Measurements from ENCODE around the gene KLHDC9. TPM values are rescaled to one million over a fixed set of nuclear protein-coding genes. Genes with fewer than 3 reads are reported as not detected.
A peak's percentile ranks its signal among the peaks of the same experiment; 100 is the strongest.

Gene KLHDC9
- polyA plus RNA-seq, 2 of the 4 experiments (the other 2 are of a cell fraction), result 1.2 to 3.6 TPM

DNA sequence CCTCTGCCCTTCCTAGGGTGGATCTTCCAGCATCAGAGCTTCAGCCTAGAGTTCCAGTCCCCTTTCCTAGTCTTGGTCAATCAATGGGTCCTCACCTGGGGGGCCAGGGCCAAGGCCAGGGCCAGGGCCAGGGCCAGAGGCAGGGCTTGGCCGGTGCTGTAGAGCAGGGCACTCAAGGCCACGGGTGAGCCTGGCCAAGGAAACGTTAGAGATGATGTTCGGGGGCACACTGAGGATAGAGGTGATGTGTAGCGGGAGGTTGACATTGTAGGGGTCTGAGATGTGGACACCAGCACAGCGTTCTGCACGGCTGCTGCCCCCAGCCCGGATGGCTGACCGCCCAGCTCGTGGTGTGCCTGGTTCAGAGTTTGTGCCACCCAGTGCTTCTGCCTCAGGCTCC lies 46.9 kb upstream of the KLHDC9 start:
- 85% methylated on average over 8 of the region's 10 CpGs for WGBS (ENCODE audit: missing lambda C conversion rate)
- ChIA-PET POLR2A (interaction anchor here (0.6 to 0.9 kb wide), 3 partner anchors 21 to 32 kb away, joined by 3 read pairs; partner anchors contain the start of gene F11R), CTCF (interaction anchor here (0.5 to 2.0 kb wide), 7 partner anchors 9 to 67 kb away, joined by 3 to 7 read pairs (median 4); partner anchors contain the start of genes KLHDC9, NIT1 and PFDN2)
- no peak overlapping the region for H3K4me2 ChIP-seq
- no peak overlapping the region for H3K27ac ChIP-seq
- peaks cover 34% of the 10 kb centered on the region for H3K9me3 ChIP-seq
- H3K4me1 ChIP-seq, result no peaks in the 10 kb centered on the region
- no peak overlapping the region for H3K4me3 ChIP-seq
- TF ChIP-seq HOXA7 (CRISPR knock-in tag; IDR thresholded peaks at IDR 0.05) (no peak), MAFK (IDR thresholded peaks at IDR 0.05; ENCODE audit: partially characterized antibody) (no peak), RCOR1 (IDR thresholded peaks at IDR 0.05; ENCODE audit: low read depth, low read length) (no peak), ZSCAN20 (CRISPR knock-in tag; IDR thresholded peaks at IDR 0.05) (no peak), JUN (IDR thresholded peaks at IDR 0.05) (no peak), BHLHE40 (IDR thresholded peaks at IDR 0.05; ENCODE audit: low read depth, low read length) (no peak)
- TF ChIP-seq, protein P1, sequence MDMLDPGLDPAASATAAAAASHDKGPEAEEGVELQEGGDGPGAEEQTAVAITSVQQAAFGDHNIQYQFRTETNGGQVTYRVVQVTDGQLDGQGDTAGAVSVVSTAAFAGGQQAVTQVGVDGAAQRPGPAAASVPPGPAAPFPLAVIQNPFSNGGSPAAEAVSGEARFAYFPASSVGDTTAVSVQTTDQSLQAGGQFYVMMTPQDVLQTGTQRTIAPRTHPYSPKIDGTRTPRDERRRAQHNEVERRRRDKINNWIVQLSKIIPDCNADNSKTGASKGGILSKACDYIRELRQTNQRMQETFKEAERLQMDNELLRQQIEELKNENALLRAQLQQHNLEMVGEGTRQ (IDR thresholded peaks at IDR 0.05), result no peak
- FAIRE-seq (no peak), ATAC-seq (no peak), DNase-seq (ENCODE audit: low read depth in 1 of 2, low spot score in 1 of 2) (no peak)

DNA sequence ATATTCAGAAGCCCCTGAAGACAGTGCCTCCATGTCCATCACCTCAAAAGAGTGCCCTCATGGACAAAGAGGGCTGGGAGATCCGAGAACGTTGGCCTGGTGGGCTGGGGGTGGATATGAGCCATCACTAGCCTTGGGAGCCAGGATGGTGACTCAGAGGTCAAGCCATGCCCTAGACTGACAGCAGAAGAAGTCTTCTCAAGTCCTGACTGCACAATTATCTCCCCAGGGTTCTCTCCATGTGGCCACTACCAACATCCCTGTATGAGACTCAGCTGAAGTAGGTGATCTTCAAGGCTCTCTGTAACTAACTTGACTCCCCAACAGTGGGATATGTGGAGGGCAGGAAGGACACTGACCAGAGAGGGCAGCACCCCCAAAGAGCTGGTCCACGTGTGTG lies 45.3 kb upstream of the KLHDC9 start:
- TF ChIP-seq, protein P2, sequence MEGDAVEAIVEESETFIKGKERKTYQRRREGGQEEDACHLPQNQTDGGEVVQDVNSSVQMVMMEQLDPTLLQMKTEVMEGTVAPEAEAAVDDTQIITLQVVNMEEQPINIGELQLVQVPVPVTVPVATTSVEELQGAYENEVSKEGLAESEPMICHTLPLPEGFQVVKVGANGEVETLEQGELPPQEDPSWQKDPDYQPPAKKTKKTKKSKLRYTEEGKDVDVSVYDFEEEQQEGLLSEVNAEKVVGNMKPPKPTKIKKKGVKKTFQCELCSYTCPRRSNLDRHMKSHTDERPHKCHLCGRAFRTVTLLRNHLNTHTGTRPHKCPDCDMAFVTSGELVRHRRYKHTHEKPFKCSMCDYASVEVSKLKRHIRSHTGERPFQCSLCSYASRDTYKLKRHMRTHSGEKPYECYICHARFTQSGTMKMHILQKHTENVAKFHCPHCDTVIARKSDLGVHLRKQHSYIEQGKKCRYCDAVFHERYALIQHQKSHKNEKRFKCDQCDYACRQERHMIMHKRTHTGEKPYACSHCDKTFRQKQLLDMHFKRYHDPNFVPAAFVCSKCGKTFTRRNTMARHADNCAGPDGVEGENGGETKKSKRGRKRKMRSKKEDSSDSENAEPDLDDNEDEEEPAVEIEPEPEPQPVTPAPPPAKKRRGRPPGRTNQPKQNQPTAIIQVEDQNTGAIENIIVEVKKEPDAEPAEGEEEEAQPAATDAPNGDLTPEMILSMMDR (IDR thresholded peaks at IDR 0.05), result no peak
- TF ChIP-seq RNF2 (IDR thresholded peaks at IDR 0.05; ENCODE audit: borderline replicate concordance, low read depth), result no peak
- CTCF ChIA-PET, result interaction anchor here (0.6 to 1.3 kb wide), 2 partner anchors 40 to 233 kb away, joined by 3 read pairs; no protein-coding TSS in a partner anchor
- DNase-seq (ENCODE audit: low read depth in 1 of 2, low spot score in 1 of 2) (no peak), ATAC-seq (peak; percentile 28 to 30; a peak in 3 of 6 replicates), FAIRE-seq (no peak)
- WGBS (ENCODE audit: missing lambda C conversion rate), result 42% methylated on average over 3 of the region's 3 CpGs
- Histone ChIP-seq H3K4me3 (no peak overlapping the region), H3K4me2 (no peak overlapping the region), H3K4me1 (no peaks in the 10 kb centered on the region), H3K27ac (no peak overlapping the region), H3K9me3 (peaks cover 22% of the 10 kb centered on the region; the same call in 2 of the 3 replicates)
- POLR2A ChIA-PET, result no interaction called here

DNA sequence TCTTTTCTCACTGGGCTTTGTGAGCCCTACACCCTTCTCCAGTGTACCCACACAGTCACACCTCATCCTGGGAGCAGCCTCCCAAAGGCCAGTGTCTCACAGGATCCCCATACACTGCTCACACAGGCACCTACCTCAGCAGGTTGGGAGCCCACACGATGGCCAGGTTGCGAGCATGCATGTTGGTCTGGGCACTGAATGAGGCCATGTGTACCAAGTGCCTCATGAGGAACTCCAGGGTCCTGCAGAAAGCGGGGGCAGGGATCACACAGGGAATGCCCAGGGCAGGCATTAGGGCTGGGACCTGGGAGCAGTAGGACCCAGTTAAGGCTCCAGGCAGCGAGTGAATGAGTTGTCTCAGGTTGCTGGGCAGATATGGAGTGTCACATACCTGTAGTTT lies 43.9 kb upstream of the KLHDC9 start:
- ChIA-PET POLR2A (no interaction called here), CTCF (interaction anchor here (0.9 to 1.7 kb wide), 3 partner anchors 13 to 66 kb away, joined by 3 to 8 read pairs (median 4); no protein-coding TSS in a partner anchor)
- Histone ChIP-seq H3K9me3 (peaks cover 10% of the 10 kb centered on the region; the same call in 2 of the 3 replicates), H3K27ac (no peak overlapping the region), H3K4me2 (no peak overlapping the region), H3K4me1 (no peaks in the 10 kb centered on the region), H3K4me3 (no peak overlapping the region)
- FAIRE-seq (no peak), DNase-seq (ENCODE audit: low read depth in 1 of 2, low spot score in 1 of 2) (no peak), ATAC-seq (no peak; a peak in 1 of 6 replicates)
- TF ChIP-seq, protein P3, sequence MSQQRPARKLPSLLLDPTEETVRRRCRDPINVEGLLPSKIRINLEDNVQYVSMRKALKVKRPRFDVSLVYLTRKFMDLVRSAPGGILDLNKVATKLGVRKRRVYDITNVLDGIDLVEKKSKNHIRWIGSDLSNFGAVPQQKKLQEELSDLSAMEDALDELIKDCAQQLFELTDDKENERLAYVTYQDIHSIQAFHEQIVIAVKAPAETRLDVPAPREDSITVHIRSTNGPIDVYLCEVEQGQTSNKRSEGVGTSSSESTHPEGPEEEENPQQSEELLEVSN (IDR thresholded peaks at IDR 0.05; ENCODE audit: borderline replicate concordance, low read depth), result no peak
- TF ChIP-seq, protein P4, sequence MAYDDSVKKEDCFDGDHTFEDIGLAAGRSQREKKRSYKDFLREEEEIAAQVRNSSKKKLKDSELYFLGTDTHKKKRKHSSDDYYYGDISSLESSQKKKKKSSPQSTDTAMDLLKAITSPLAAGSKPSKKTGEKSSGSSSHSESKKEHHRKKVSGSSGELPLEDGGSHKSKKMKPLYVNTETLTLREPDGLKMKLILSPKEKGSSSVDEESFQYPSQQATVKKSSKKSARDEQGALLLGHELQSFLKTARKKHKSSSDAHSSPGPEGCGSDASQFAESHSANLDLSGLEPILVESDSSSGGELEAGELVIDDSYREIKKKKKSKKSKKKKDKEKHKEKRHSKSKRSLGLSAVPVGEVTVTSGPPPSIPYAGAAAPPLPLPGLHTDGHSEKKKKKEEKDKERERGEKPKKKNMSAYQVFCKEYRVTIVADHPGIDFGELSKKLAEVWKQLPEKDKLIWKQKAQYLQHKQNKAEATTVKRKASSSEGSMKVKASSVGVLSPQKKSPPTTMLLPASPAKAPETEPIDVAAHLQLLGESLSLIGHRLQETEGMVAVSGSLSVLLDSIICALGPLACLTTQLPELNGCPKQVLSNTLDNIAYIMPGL (CRISPR knock-in tag; IDR thresholded peaks at IDR 0.05; ENCODE audit: borderline replicate concordance), result no peak
- TF ChIP-seq, protein P5, sequence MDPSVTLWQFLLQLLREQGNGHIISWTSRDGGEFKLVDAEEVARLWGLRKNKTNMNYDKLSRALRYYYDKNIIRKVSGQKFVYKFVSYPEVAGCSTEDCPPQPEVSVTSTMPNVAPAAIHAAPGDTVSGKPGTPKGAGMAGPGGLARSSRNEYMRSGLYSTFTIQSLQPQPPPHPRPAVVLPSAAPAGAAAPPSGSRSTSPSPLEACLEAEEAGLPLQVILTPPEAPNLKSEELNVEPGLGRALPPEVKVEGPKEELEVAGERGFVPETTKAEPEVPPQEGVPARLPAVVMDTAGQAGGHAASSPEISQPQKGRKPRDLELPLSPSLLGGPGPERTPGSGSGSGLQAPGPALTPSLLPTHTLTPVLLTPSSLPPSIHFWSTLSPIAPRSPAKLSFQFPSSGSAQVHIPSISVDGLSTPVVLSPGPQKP (IDR thresholded peaks at IDR 0.05; ENCODE audit: low read depth, low read length), result no peak
- no peak for TF ChIP-seq ESRRA (IDR thresholded peaks at IDR 0.05; ENCODE audit: borderline replicate concordance, low read length)
- no peak for TF ChIP-seq FOXS1 (CRISPR knock-in tag; IDR thresholded peaks at IDR 0.05)
- 54% methylated on average over 2 of the region's 4 CpGs for WGBS (ENCODE audit: missing lambda C conversion rate)

Measured in A549 (cell line).